Esophagus squamous epithelium (tissue), 5 donors: ENCODE data around the gene AQP6. TPM values are rescaled to one million over a fixed set of nuclear protein-coding genes. Genes with fewer than 3 reads are reported as not detected.

Experiments
- DNase-seq: peaks from one replicate; lab custom pipeline; 2025; lab: John Stamatoyannopoulos, UW
- H3K27ac ChIP-seq, 4 donors: fragments of 200-600 bp; sonication (generic); one replicate each; pipeline ENCODE4 v1.5.1; 2016 to 2019; ENCODE audit warnings: mild to moderate bottlenecking in 1 of 4
- H3K27me3 ChIP-seq, 4 donors: fragments of 200-600 bp; sonication (generic); 1 replicate in 3 of 4; 2 replicates in 1 of 4; pipeline versions ENCODE4 v1.5.1 to v1.6.0; 2017 to 2021; ENCODE audit warnings: antibody characterized with exemption in 1 of 4
- H3K36me3 ChIP-seq, 3 donors: fragments of 200-600 bp; sonication (generic); one replicate each; pipeline ENCODE4 v1.5.1; 2016 to 2019
- H3K4me1 ChIP-seq, 3 donors: fragments of 200-600 bp; sonication (generic); one replicate each; pipeline ENCODE4 v1.5.1; 2017 to 2019
- H3K4me3 ChIP-seq, 4 donors: fragments of 200-600 bp; sonication (generic); 1 replicate in 3 of 4; 2 replicates in 1 of 4; pipeline ENCODE4 v1.5.1; 2016 to 2019; ENCODE audit warnings: mild to moderate bottlenecking in 2 of 4, moderate library complexity in 1 of 4
- H3K9me3 ChIP-seq, 3 donors: fragments of 200-600 bp; sonication (generic); one replicate each; pipeline ENCODE4 v1.5.1; 2016 to 2019
- POLR2A ChIP-seq, 4 donors: fragments of 450-650 bp; IDR thresholded peaks; one replicate each; pipeline ENCODE4 v1.6.1; 2017; ENCODE audit warnings: antibody characterized with exemption in 4 of 4, mild to moderate bottlenecking in 4 of 4, moderate library complexity in 3 of 4
- WGBS, 2 donors: methylation state at CpG; one replicate each; pipeline ENCODE4 v1.1.5; 2018; 5-methylcytosine and 5-hydroxymethylcytosine counted together
- intact Hi-C: fragments of 100-400 bp; cut with DNase I; formaldehyde crosslinking; loops from one replicate; pipeline ENCODE4 v1.15.0; 2022
- total RNA-seq, 4 donors: library from RNA; depleted of rRNA; stranded (reverse); fragments of >200 nt; gene quantifications; one replicate each; pipeline ENCODE4 v1.1.0, GENCODE V29; 2016
- TF ChIP-seq, protein P1 (sequence below), 6 experiments: fragments of 450-650 bp in 4 of 6; fragments of 200-600 bp in 2 of 6; sonication (generic) in 2 of 6; IDR thresholded peaks; one replicate each; pipeline ENCODE4 v1.5.1; 2016 to 2019; ENCODE audit warnings: antibody characterized with exemption in 6 of 6, mild to moderate bottlenecking in 4 of 6, moderate library complexity in 4 of 6
- donor health status: DM: yes; HTN: yes; CAD: no.

The AQP6 gene, protein sequence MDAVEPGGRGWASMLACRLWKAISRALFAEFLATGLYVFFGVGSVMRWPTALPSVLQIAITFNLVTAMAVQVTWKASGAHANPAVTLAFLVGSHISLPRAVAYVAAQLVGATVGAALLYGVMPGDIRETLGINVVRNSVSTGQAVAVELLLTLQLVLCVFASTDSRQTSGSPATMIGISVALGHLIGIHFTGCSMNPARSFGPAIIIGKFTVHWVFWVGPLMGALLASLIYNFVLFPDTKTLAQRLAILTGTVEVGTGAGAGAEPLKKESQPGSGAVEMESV
- total RNA-seq: not detected

DNA sequence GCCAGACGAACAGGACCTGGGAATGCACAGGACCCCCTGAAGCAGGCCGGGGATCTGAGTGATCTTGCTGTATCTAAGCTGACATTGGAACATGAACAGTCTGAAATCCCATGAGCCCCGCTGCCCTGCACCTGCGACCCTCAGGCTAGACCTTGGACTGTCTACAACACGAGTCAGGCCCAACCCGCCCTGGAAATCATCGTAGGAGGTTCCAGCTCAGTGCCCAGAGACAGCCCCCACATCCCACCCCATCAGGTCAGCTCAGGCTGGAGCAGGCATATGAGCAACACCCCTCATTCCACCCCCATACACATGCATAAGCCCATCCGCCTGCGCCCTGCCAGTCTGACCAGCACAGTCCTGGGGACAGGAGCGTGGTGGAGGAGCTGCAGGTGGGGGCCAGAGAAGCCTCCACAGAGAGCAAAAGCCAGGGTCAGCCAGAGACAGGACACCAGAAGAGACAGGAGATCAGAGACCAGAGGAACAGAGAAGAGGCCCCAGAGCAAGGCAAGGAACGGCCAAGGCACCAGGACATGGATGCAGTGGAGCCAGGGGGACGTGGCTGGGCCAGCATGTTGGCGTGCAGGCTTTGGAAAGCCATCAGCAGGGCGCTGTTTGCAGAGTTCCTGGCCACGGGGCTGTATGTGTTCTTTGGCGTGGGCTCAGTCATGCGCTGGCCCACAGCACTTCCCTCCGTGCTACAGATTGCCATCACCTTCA is at the start of gene AQP6:
TSS of gene AQP6 (plus strand) at position 307 of the 720 bp plus-strand sequence. CDS start at position 534, 227 bp downstream.
- intact Hi-C loops: no loop called here
- WGBS, 2 donors: 82 to 83% methylated on average over 5 to 13 of the region's 18 CpGs

DNA sequence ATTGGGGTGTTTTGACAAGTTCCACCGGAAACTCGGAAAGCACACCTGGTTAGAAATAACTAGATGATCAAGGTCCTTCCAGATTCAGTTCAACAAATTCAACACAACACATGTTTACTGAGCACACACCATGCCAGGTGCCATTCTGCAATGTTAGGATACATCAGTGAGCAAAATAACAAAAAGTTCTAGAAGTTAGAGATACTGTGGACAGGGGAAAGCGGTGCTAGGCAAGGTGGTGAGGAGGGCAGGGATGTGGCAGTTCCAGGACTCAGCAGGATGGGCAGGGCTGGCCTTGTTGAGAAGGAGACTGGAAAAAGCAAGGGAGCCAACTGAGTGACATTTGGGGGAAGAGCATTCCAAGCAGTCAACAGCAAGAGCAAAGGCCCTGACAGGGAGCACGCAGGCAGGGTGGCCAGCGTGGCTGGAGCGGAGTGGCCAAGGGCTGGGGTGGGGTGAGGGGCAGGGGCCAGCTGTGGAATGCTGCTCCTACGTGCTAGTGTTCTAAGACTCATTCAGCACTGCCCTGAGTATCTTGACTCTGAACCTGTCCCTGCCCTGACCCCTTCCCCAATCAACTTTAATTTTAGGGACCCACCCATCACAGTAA is 49.6 kb upstream of the AQP6 start:
- H3K9me3 ChIP-seq: no peaks in the 10 kb centered on the region
- WGBS, 2 donors: 83 to 88% methylated on average over 7 of the region's 7 CpGs

More for the DNA sequence above, at the start of gene AQP6:
- Histone ChIP-seq H3K9me3 (no peaks in the 10 kb centered on the region), H3K36me3 (no peaks in the 10 kb centered on the region), H3K27ac (no peak within 1 kb of the TSS), H3K4me3 (no peak within 1 kb of the TSS), H3K4me1 (peaks cover 7 to 27% (median 10%) of the 10 kb centered on the region in 3 donors), H3K27me3 (peaks cover 0 to 36% (median 0%) of the 10 kb centered on the region in 4 donors)
- DNase-seq: no peak
- TF ChIP-seq, protein P1, sequence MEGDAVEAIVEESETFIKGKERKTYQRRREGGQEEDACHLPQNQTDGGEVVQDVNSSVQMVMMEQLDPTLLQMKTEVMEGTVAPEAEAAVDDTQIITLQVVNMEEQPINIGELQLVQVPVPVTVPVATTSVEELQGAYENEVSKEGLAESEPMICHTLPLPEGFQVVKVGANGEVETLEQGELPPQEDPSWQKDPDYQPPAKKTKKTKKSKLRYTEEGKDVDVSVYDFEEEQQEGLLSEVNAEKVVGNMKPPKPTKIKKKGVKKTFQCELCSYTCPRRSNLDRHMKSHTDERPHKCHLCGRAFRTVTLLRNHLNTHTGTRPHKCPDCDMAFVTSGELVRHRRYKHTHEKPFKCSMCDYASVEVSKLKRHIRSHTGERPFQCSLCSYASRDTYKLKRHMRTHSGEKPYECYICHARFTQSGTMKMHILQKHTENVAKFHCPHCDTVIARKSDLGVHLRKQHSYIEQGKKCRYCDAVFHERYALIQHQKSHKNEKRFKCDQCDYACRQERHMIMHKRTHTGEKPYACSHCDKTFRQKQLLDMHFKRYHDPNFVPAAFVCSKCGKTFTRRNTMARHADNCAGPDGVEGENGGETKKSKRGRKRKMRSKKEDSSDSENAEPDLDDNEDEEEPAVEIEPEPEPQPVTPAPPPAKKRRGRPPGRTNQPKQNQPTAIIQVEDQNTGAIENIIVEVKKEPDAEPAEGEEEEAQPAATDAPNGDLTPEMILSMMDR (IDR thresholded peaks at IDR 0.05): no peak
- no peak for TF ChIP-seq POLR2A (IDR thresholded peaks at IDR 0.05)

DNA sequence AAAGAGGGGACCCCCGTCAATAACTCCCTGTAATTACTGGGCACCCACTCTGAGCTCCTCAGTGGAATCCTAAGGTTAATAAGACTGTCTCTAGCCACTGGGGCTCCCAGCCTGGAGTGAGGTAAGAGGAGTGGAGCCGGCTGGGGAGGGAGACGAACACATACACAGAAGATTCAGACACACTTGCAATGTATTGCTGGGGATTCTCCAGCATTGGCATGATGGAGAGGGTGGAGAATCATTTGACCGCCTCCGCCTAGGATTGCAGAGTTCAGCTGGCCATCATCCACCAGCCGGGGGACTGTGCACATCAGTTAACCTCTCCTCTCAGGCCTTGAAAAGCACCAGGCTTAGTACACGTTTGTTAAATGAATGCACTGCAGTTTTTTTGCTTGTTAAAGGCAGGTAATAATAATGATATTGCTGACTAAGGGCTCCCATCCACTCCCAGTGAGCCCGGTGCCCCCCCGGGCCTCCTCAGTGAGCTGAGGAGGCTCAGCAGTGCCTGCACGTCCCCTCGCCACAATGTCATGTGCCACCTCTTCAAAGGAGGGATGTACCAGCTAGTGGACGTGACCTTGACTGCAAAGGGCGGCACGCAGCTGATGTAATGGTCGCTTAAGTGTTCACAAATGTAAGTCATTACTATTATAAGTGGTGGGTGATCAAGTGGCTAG is 48.7 kb upstream of the AQP6 start:
- no peak for TF ChIP-seq POLR2A (IDR thresholded peaks at IDR 0.05)
- TF ChIP-seq, protein P1 (IDR thresholded peaks at IDR 0.05): no peak
- H3K9me3 ChIP-seq: no peaks in the 10 kb centered on the region
- H3K4me3 ChIP-seq: no peak overlapping the region
- H3K4me1 ChIP-seq: peaks cover 6 to 59% (median 8%) of the 10 kb centered on the region in 3 donors
- DNase-seq: no peak
- H3K36me3 ChIP-seq: no peaks in the 10 kb centered on the region
- H3K27ac ChIP-seq: peak overlapping the region in 3 of 4 donors; percentile 26 to 60 (median 45)
- no peaks in the 10 kb centered on the region for H3K27me3 ChIP-seq
- WGBS, 2 donors: 85 to 89% methylated on average over 9 to 15 of the region's 15 CpGs
- intact Hi-C loops: no loop called here

More for the DNA sequence above, 49.6 kb upstream of the AQP6 start:
- Histone ChIP-seq H3K4me1 (peaks cover 6 to 55% (median 8%) of the 10 kb centered on the region in 3 donors), H3K27ac (peak overlapping the region; percentile 26 to 60 (median 36)), H3K36me3 (no peaks in the 10 kb centered on the region), H3K4me3 (no peak overlapping the region), H3K27me3 (no peaks in the 10 kb centered on the region)
- intact Hi-C loops: no loop called here
- no peak for DNase-seq
- no peak for TF ChIP-seq POLR2A (IDR thresholded peaks at IDR 0.05)
- TF ChIP-seq, protein P1 (IDR thresholded peaks at IDR 0.05): no peak

DNA sequence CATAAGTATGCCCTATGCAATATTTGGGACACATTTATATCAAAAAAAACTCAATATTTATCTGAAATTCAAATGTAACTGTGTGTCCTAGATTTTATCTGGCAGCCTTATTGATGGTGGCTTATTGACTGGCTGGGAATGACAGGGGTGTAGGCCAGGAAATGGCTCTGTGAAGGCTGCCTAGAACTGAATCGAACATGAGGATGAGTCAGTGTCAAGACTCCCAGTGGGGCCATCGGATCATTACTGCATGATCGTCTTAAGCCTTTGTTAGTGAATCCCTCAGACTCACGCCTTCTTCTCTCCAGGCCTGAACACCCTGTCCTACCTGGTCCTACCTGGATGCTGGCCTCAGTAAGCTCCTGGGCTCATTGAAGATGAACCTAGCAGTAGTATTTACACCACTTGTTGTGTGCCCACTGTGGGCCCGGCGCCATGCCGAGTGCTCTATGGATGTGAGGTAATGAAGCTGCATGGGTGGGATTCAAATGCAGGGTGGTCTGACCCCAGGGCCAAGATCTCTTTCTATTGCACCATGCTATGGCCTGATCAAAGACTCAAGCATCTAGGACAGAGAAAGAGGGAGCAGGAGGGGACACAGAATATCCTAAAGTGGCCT is 48.0 kb upstream of the AQP6 start:
- intact Hi-C loops: no loop called here
- no peak for DNase-seq
- no peak for TF ChIP-seq POLR2A (IDR thresholded peaks at IDR 0.05)
- TF ChIP-seq, protein P1 (IDR thresholded peaks at IDR 0.05): no peak
- no peak overlapping the region for H3K27ac ChIP-seq
- H3K9me3 ChIP-seq: no peaks in the 10 kb centered on the region
- no peaks in the 10 kb centered on the region for H3K36me3 ChIP-seq
- no peak overlapping the region for H3K4me3 ChIP-seq
- 66 to 79% methylated on average over 4 to 5 of the region's 7 CpGs for WGBS, 2 donors
- peaks cover 6 to 62% (median 8%) of the 10 kb centered on the region in 3 donors for H3K4me1 ChIP-seq
- no peaks in the 10 kb centered on the region for H3K27me3 ChIP-seq
